Peyer's patch (tissue), 4 donors: ENCODE measurements around the gene SLC39A1. TPM values are rescaled to one million over a fixed set of nuclear protein-coding genes. Genes with fewer than 3 reads are reported as not detected.

ENCODE experiments used
- DNase-seq, 3 donors: peaks; one replicate each; pipeline ENCODE4 v3.0.0-alpha.2; 2017 to 2019
- H3K27ac ChIP-seq, 4 donors: fragments of 200-600 bp; sonication (generic); one replicate each; pipeline ENCODE4 v1.5.1; 2016 to 2019
- H3K27me3 ChIP-seq, 2 donors: fragments of 200-600 bp; sonication (generic); one replicate each; pipeline ENCODE4 v1.5.1; 2019
- H3K36me3 ChIP-seq, 3 donors: fragments of 200-600 bp; sonication (generic); one replicate each; pipeline ENCODE4 v1.5.1; 2016 to 2019
- H3K4me1 ChIP-seq, 4 donors: fragments of 200-600 bp; sonication (generic); one replicate each; pipeline ENCODE4 v1.5.1; 2016 to 2019
- H3K4me3 ChIP-seq, 4 donors: fragments of 200-600 bp; sonication (generic); 1 replicate in 3 of 4; 2 replicates in 1 of 4; pipeline ENCODE4 v1.5.1; 2016 to 2019; ENCODE audit warnings: mild to moderate bottlenecking in 1 of 4
- H3K9me3 ChIP-seq, 4 donors: fragments of 200-600 bp; sonication (generic); one replicate each; pipeline ENCODE4 v1.5.1; 2016 to 2019; ENCODE audit warnings: mild to moderate bottlenecking in 1 of 4
- CTCF ChIP-seq, 6 experiments: fragments of 450-650 bp in 4 of 6; fragments of 200-600 bp in 2 of 6; sonication (generic) in 1 of 6; IDR thresholded peaks; one replicate each; pipeline ENCODE4 v1.5.1; 2017 to 2019; ENCODE audit warnings: antibody characterized with exemption in 6 of 6, mild to moderate bottlenecking in 3 of 6, moderate library complexity in 1 of 6
- POLR2A ChIP-seq, 2 donors: fragments of 450-650 bp; IDR thresholded peaks; one replicate each; pipeline ENCODE4 v1.5.1; 2017; ENCODE audit warnings: antibody characterized with exemption in 2 of 2, mild to moderate bottlenecking in 2 of 2, moderate library complexity in 2 of 2
- total RNA-seq, 4 donors: library from RNA; depleted of rRNA; stranded (reverse); fragments of >200 nt; gene quantifications; one replicate each; pipeline ENCODE4 v1.1.0, GENCODE V29; 2016

SLC39A1 gene
- total RNA-seq, 4 donors from 2014 or later = 20.6 to 73.0 (median 60.1) TPM

- DNase-seq = no peak
- Histone ChIP-seq H3K36me3 (peaks cover 0 to 87% (median 0%) of the 10 kb centered on the region in 3 donors), H3K27ac (no peak overlapping the region), H3K4me3 (no peak overlapping the region), H3K27me3 (no peaks in the 10 kb centered on the region), H3K4me1 (peaks cover 0 to 9% (median 4%) of the 10 kb centered on the region in 4 donors), H3K9me3 (no peaks in the 10 kb centered on the region)
- TF ChIP-seq CTCF (IDR thresholded peaks at IDR 0.05) (no peak), POLR2A (IDR thresholded peaks at IDR 0.05) (no peak)
These were observed 23.9 kb downstream of the SLC39A1 start for GRCh38 chr1:153939476-153939875.

GRCh38 chr1:153938996-153939395 is 24.3 kb downstream of the SLC39A1 start:
- Histone ChIP-seq H3K9me3 (no peaks in the 10 kb centered on the region), H3K27me3 (no peaks in the 10 kb centered on the region), H3K4me1 (peaks cover 0 to 4% (median 2%) of the 10 kb centered on the region in 4 donors), H3K36me3 (peaks cover 0 to 90% (median 0%) of the 10 kb centered on the region in 3 donors), H3K27ac (no peak overlapping the region), H3K4me3 (no peak overlapping the region)
- no peak for TF ChIP-seq POLR2A (IDR thresholded peaks at IDR 0.05)
- TF ChIP-seq CTCF (IDR thresholded peaks at IDR 0.05) = no peak
- DNase-seq = no peak

GRCh38 chr1:153937331-153937730 is 26.0 kb downstream of the SLC39A1 start:
- no peak for TF ChIP-seq CTCF (IDR thresholded peaks at IDR 0.05)
- no peak for TF ChIP-seq POLR2A (IDR thresholded peaks at IDR 0.05)
- Histone ChIP-seq H3K36me3 (peaks cover 0 to 97% (median 0%) of the 10 kb centered on the region in 3 donors), H3K4me1 (no peaks in the 10 kb centered on the region), H3K9me3 (no peaks in the 10 kb centered on the region), H3K4me3 (no peak overlapping the region), H3K27ac (no peak overlapping the region), H3K27me3 (no peaks in the 10 kb centered on the region)
- DNase-seq = no peak

GRCh38 chr1:153936011-153936802 is 27.1 kb downstream of the SLC39A1 start:
- no peaks in the 10 kb centered on the region for H3K4me1 ChIP-seq
- no peak for DNase-seq
- H3K4me3 ChIP-seq = no peak overlapping the region
- H3K36me3 ChIP-seq = peaks cover 0 to 91% (median 0%) of the 10 kb centered on the region in 3 donors
- TF ChIP-seq CTCF (IDR thresholded peaks at IDR 0.05) (no peak), POLR2A (IDR thresholded peaks at IDR 0.05) (no peak)
- H3K9me3 ChIP-seq = no peaks in the 10 kb centered on the region
- no peaks in the 10 kb centered on the region for H3K27me3 ChIP-seq
- no peak overlapping the region for H3K27ac ChIP-seq

GRCh38 chr1:153934746-153935145 is 28.6 kb downstream of the SLC39A1 start:
- Histone ChIP-seq H3K27ac (no peak overlapping the region), H3K9me3 (no peaks in the 10 kb centered on the region), H3K4me3 (no peak overlapping the region), H3K27me3 (no peaks in the 10 kb centered on the region), H3K4me1 (no peaks in the 10 kb centered on the region), H3K36me3 (peaks cover 0 to 87% (median 0%) of the 10 kb centered on the region in 3 donors)
- peak in 1 of 3 donors; percentile 40 for DNase-seq
- no peak for TF ChIP-seq POLR2A (IDR thresholded peaks at IDR 0.05)
- no peak for TF ChIP-seq CTCF (IDR thresholded peaks at IDR 0.05)
